HepG2 (cell line): Measurements from ENCODE around the gene PNLDC1. TPM values are rescaled to one million over a fixed set of nuclear protein-coding genes. Genes with fewer than 3 reads are reported as not detected.

ENCODE experiments used
- KAT2B ChIP-seq: fragments of 150-350 bp; IDR thresholded peaks from 2 replicates; pipeline ENCODE4 v1.6.1; 2014; ENCODE audit warnings: low read depth, low read length, borderline replicate concordance
- NFIC ChIP-seq: IDR thresholded peaks from 2 replicates; pipeline ENCODE4 v1.6.1; 2012; ENCODE audit warnings: mild to moderate bottlenecking, low read length, inconsistent platforms
- U2AF1 ChIP-seq: fragments of 200-400 bp; formaldehyde crosslinking; optimal IDR thresholded peaks from 2 replicates; pipeline ENCODE3; 2017; ENCODE audit warnings: mild to moderate bottlenecking, low read depth, low read length
- ZNF124 ChIP-seq: sonication (generic); formaldehyde crosslinking; IDR thresholded peaks from 2 replicates; pipeline ENCODE4 v1.4.0; 2020; ENCODE audit warnings: missing genetic modification reagents
- ZNF136 ChIP-seq: sonication (generic); formaldehyde crosslinking; IDR thresholded peaks from 2 replicates; pipeline ENCODE4 v1.8.1; 2022; ENCODE audit warnings: low read depth, mild to moderate bottlenecking, moderate library complexity, missing genetic modification reagents
- ZNF230 ChIP-seq: sonication (generic); formaldehyde crosslinking; IDR thresholded peaks from 2 replicates; pipeline ENCODE4 v1.4.0; 2020; ENCODE audit warnings: mild to moderate bottlenecking, missing genetic modification reagents
- ZNF263 ChIP-seq: sonication (generic); formaldehyde crosslinking; IDR thresholded peaks from 2 replicates; pipeline ENCODE4 v1.4.0; 2020; ENCODE audit warnings: missing genetic modification reagents
- ZNF543 ChIP-seq: sonication (generic); formaldehyde crosslinking; IDR thresholded peaks from 2 replicates; pipeline ENCODE4 v1.4.0; 2020; ENCODE audit warnings: mild to moderate bottlenecking, missing genetic modification reagents
- ZNF557 ChIP-seq: sonication (generic); formaldehyde crosslinking; IDR thresholded peaks from 2 replicates; pipeline ENCODE4 v1.4.0; 2020; ENCODE audit warnings: missing genetic modification reagents
- ZNF777 ChIP-seq: sonication (generic); formaldehyde crosslinking; IDR thresholded peaks from 2 replicates; pipeline ENCODE4 v1.4.0; 2020; ENCODE audit warnings: missing genetic modification reagents
- ZNF782 ChIP-seq: sonication (generic); formaldehyde crosslinking; IDR thresholded peaks from 2 replicates; pipeline ENCODE4 v1.4.0; 2020; ENCODE audit warnings: missing genetic modification reagents, mild to moderate bottlenecking, borderline replicate concordance
- ZSCAN30 ChIP-seq: sonication (generic); formaldehyde crosslinking; IDR thresholded peaks from 2 replicates; pipeline ENCODE4 v1.5.0; 2020; ENCODE audit warnings: mild to moderate bottlenecking, missing genetic modification reagents
- polyA plus RNA-seq, 8 experiments: library from polyadenylated mRNA; depleted of rRNA in 3 of 8; stranded (reverse) in 7 of 8; unstranded in 1 of 8; fragments of >200 nt; fragmentation: Illumina TruSeq in 4 of 8; extraction: Trizol in 4 of 8; gene quantifications; 2 replicates each; pipeline versions ENCODE4 v1.2.1 to v1.2.3, GENCODE V29; 2011 to 2016; ENCODE audit warnings: low read depth in 4 of 8, missing spikeins in 1 of 8, mixed read lengths in 1 of 8; ENCODE audit not compliant: insufficient read depth in 1 of 8
- total RNA-seq, 5 experiments: library from RNA; depleted of rRNA; stranded (reverse); fragments of >200 nt; fragmentation: Illumina TruSeq; extraction: Trizol; gene quantifications; 2 replicates each; pipeline ENCODE4 v1.2.3, GENCODE V29; 2016; ENCODE audit warnings: low read depth in 1 of 5
- TF ChIP-seq, protein P1 (sequence below): sonication (generic); formaldehyde crosslinking; IDR thresholded peaks from 2 replicates; pipeline ENCODE4 v1.4.0; 2020; ENCODE audit warnings: missing genetic modification reagents, mild to moderate bottlenecking, borderline replicate concordance
- TF ChIP-seq, protein P2 (sequence below): sonication (generic); formaldehyde crosslinking; IDR thresholded peaks from 2 replicates; pipeline ENCODE4 v1.9.0; 2021; ENCODE audit warnings: missing genetic modification reagents, mild to moderate bottlenecking, borderline replicate concordance
- TF ChIP-seq, protein P3 (sequence below): sonication (generic); formaldehyde crosslinking; IDR thresholded peaks from 2 replicates; pipeline ENCODE4 v1.5.1; 2020; ENCODE audit warnings: mild to moderate bottlenecking, missing genetic modification reagents, moderate library complexity
- TF ChIP-seq, protein P4 (sequence below): sonication (generic); formaldehyde crosslinking; IDR thresholded peaks from 2 replicates; pipeline ENCODE4 v1.5.0; 2020; ENCODE audit warnings: mild to moderate bottlenecking, missing genetic modification reagents, moderate library complexity
- TF ChIP-seq, protein P5 (sequence below): sonication (generic); formaldehyde crosslinking; IDR thresholded peaks from 2 replicates; pipeline ENCODE4 v1.8.0; 2022; ENCODE audit warnings: missing genetic modification reagents, low read depth, mild to moderate bottlenecking, borderline replicate concordance
- TF ChIP-seq, protein P6 (sequence below): fragments of 450-650 bp; IDR thresholded peaks from 2 replicates; pipeline ENCODE4 v1.6.1; 2016

PNLDC1 gene
- total and polyA plus RNA-seq, 2 of the 13 experiments (the other 11 are each of a cell fraction or from before 2014, with no cell fraction given) = not detected

DNA sequence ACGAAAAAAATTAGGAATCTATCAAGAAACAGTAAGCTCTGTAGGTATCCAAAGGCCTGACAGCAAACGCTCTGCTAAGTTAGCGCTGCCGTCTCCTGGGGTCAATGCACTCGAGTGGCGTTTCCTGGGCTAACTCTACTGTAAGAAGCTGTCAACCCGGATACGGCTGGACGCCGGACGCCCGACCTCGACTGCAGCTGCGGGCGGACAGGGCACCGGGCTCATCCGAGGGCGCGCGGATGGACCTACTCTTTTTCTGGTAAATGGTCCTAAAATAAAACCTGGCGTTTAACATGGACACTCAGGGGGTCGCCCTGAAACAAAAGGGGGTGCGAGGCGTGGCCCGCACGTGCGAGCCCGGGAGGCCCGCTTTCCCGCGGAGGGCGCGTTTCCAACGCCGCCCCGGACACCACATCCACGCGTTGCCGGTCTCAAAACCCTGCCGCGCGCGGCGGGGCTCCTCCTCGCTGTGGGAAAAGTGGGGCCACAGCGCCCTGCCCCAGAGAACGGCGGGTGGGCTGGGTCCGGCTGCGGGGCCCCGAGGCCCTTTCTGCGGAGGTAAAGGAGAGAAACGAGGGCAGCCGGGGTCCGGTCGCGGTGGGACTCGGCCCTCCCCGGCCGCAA, 11.2 kb upstream of the PNLDC1 start (continued):
- TF ChIP-seq, protein P1, sequence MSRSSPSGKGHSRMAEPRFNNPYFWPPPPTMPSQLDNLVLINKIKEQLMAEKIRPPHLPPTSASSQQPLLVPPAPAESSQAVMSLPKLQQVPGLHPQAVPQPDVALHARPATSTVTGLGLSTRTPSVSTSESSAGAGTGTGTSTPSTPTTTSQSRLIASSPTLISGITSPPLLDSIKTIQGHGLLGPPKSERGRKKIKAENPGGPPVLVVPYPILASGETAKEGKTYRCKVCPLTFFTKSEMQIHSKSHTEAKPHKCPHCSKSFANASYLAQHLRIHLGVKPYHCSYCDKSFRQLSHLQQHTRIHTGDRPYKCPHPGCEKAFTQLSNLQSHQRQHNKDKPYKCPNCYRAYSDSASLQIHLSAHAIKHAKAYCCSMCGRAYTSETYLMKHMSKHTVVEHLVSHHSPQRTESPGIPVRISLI (CRISPR knock-in tag) = no peak
- TF ChIP-seq ZNF263 (CRISPR knock-in tag) = no peak
- TF ChIP-seq KAT2B = no peak
- TF ChIP-seq, protein P2, sequence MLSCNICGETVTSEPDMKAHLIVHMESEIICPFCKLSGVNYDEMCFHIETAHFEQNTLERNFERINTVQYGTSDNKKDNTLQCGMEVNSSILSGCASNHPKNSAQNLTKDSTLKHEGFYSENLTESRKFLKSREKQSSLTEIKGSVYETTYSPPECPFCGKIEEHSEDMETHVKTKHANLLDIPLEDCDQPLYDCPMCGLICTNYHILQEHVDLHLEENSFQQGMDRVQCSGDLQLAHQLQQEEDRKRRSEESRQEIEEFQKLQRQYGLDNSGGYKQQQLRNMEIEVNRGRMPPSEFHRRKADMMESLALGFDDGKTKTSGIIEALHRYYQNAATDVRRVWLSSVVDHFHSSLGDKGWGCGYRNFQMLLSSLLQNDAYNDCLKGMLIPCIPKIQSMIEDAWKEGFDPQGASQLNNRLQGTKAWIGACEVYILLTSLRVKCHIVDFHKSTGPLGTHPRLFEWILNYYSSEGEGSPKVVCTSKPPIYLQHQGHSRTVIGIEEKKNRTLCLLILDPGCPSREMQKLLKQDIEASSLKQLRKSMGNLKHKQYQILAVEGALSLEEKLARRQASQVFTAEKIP (CRISPR knock-in tag) = 0 out of 2 replicates have a peak, but pooled peaks have one; percentile 88
- TF ChIP-seq, protein P3, sequence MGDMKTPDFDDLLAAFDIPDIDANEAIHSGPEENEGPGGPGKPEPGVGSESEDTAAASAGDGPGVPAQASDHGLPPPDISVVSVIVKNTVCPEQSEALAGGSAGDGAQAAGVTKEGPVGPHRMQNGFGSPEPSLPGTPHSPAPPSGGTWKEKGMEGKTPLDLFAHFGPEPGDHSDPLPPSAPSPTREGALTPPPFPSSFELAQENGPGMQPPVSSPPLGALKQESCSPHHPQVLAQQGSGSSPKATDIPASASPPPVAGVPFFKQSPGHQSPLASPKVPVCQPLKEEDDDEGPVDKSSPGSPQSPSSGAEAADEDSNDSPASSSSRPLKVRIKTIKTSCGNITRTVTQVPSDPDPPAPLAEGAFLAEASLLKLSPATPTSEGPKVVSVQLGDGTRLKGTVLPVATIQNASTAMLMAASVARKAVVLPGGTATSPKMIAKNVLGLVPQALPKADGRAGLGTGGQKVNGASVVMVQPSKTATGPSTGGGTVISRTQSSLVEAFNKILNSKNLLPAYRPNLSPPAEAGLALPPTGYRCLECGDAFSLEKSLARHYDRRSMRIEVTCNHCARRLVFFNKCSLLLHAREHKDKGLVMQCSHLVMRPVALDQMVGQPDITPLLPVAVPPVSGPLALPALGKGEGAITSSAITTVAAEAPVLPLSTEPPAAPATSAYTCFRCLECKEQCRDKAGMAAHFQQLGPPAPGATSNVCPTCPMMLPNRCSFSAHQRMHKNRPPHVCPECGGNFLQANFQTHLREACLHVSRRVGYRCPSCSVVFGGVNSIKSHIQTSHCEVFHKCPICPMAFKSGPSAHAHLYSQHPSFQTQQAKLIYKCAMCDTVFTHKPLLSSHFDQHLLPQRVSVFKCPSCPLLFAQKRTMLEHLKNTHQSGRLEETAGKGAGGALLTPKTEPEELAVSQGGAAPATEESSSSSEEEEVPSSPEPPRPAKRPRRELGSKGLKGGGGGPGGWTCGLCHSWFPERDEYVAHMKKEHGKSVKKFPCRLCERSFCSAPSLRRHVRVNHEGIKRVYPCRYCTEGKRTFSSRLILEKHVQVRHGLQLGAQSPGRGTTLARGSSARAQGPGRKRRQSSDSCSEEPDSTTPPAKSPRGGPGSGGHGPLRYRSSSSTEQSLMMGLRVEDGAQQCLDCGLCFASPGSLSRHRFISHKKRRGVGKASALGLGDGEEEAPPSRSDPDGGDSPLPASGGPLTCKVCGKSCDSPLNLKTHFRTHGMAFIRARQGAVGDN (CRISPR knock-in tag) = no peak
- TF ChIP-seq ZNF543 (CRISPR knock-in tag) = no peak
- no peak for TF ChIP-seq ZNF777 (CRISPR knock-in tag)
- TF ChIP-seq NFIC = no peak; the same call in 1 of the 2 replicates
- TF ChIP-seq, protein P4, sequence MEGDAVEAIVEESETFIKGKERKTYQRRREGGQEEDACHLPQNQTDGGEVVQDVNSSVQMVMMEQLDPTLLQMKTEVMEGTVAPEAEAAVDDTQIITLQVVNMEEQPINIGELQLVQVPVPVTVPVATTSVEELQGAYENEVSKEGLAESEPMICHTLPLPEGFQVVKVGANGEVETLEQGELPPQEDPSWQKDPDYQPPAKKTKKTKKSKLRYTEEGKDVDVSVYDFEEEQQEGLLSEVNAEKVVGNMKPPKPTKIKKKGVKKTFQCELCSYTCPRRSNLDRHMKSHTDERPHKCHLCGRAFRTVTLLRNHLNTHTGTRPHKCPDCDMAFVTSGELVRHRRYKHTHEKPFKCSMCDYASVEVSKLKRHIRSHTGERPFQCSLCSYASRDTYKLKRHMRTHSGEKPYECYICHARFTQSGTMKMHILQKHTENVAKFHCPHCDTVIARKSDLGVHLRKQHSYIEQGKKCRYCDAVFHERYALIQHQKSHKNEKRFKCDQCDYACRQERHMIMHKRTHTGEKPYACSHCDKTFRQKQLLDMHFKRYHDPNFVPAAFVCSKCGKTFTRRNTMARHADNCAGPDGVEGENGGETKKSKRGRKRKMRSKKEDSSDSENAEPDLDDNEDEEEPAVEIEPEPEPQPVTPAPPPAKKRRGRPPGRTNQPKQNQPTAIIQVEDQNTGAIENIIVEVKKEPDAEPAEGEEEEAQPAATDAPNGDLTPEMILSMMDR (CRISPR knock-in tag) = no peak
- no peak for TF ChIP-seq ZNF557 (CRISPR knock-in tag)
- peak; percentile 52; the same call in 1 of the 2 replicates for TF ChIP-seq ZSCAN30 (CRISPR knock-in tag)
- TF ChIP-seq ZNF136 (CRISPR knock-in tag) = no peak
- TF ChIP-seq ZNF782 (CRISPR knock-in tag) = peak; percentile 62; the same call in 1 of the 2 replicates
- TF ChIP-seq U2AF1 = peak; percentile 8
- peak; percentile 70; the same call in 1 of the 2 replicates for TF ChIP-seq ZNF230 (CRISPR knock-in tag)
- TF ChIP-seq, protein P5, sequence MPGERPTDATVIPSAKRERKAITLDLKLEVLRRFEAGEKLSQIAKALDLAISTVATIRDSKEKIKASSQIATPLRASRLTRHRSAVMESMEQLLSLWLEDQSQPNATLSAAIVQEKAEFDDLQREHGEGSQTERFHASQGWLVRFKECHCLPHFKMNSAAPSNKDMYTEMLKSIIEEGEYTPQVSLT (CRISPR knock-in tag) = no peak
- TF ChIP-seq, protein P6, sequence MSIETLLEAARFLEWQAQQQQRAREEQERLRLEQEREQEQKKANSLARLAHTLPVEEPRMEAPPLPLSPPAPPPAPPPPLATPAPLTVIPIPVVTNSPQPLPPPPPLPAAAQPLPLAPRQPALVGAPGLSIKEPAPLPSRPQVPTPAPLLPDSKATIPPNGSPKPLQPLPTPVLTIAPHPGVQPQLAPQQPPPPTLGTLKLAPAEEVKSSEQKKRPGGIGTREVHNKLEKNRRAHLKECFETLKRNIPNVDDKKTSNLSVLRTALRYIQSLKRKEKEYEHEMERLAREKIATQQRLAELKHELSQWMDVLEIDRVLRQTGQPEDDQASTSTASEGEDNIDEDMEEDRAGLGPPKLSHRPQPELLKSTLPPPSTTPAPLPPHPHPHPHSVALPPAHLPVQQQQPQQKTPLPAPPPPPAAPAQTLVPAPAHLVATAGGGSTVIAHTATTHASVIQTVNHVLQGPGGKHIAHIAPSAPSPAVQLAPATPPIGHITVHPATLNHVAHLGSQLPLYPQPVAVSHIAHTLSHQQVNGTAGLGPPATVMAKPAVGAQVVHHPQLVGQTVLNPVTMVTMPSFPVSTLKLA = 0 out of 2 replicates have a peak, but pooled peaks have one; percentile 10
- 0 out of 2 replicates have a peak, but pooled peaks have one; percentile 17 for TF ChIP-seq ZNF124
